Measurements from ENCODE around the gene MAGI2. TPM values are rescaled to one million over a fixed set of nuclear protein-coding genes. Genes with fewer than 3 reads are reported as not detected.

Gene MAGI2
- total and polyA plus RNA-seq, 2 of the 13 experiments (the other 11 are each of a cell fraction or from before 2014, with no cell fraction given), result 1.5 to 3.8 TPM

DNA sequence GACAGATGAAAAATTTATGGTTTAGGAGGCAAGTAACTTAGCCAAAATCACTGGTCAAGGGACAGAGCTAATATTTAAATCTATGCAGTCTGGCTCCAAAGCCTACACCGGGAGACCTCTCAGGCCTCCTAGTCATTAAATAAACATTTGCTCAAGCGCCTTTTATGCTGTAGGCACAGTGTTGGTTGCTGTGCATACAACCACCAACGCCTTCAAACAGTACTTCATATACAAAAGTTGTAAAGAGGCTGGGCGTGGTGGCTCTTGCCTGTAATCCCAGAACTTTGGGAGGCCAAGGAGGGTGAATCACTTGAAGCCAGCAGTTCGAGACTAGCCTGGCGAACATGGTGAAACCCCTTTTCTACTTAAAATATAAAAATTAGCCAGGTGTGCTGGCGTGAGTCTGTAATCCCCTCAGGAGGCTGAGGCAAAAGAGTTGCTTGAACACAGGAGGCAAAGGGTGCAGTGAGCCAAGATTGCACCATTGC lies 159.8 kb downstream of the MAGI2 start (continued):
- TF ChIP-seq, protein P1, sequence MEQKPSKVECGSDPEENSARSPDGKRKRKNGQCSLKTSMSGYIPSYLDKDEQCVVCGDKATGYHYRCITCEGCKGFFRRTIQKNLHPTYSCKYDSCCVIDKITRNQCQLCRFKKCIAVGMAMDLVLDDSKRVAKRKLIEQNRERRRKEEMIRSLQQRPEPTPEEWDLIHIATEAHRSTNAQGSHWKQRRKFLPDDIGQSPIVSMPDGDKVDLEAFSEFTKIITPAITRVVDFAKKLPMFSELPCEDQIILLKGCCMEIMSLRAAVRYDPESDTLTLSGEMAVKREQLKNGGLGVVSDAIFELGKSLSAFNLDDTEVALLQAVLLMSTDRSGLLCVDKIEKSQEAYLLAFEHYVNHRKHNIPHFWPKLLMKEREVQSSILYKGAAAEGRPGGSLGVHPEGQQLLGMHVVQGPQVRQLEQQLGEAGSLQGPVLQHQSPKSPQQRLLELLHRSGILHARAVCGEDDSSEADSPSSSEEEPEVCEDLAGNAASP (CRISPR knock-in tag; IDR thresholded peaks at IDR 0.05; ENCODE audit: borderline replicate concordance), result peak; percentile 34; the same call in 1 of the 2 replicates
- TF ChIP-seq ZNF292 (CRISPR knock-in tag; IDR thresholded peaks at IDR 0.05; ENCODE audit: borderline replicate concordance, low read depth), result no peak
- TF ChIP-seq ZNF777 (CRISPR knock-in tag; IDR thresholded peaks at IDR 0.05), result no peak
- TF ChIP-seq PITX1 (CRISPR knock-in tag; IDR thresholded peaks at IDR 0.05), result peak; percentile 12; the same call in 1 of the 2 replicates
- peak in 1 of 2 experiments; percentile 43; a peak in 1 of 4 replicates for TF ChIP-seq EP300 (IDR thresholded peaks at IDR 0.05; ENCODE audit: low read depth in 2 of 2, low read length in 2 of 2)
- no peak for TF ChIP-seq EP300 (CRISPR knock-in tag; IDR thresholded peaks at IDR 0.05; ENCODE audit: borderline replicate concordance)
- no peak for TF ChIP-seq SSRP1 (CRISPR knock-in tag; IDR thresholded peaks at IDR 0.05)
- TF ChIP-seq, protein P2, sequence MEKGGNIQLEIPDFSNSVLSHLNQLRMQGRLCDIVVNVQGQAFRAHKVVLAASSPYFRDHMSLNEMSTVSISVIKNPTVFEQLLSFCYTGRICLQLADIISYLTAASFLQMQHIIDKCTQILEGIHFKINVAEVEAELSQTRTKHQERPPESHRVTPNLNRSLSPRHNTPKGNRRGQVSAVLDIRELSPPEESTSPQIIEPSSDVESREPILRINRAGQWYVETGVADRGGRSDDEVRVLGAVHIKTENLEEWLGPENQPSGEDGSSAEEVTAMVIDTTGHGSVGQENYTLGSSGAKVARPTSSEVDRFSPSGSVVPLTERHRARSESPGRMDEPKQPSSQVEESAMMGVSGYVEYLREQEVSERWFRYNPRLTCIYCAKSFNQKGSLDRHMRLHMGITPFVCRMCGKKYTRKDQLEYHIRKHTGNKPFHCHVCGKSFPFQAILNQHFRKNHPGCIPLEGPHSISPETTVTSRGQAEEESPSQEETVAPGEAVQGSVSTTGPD (CRISPR knock-in tag; IDR thresholded peaks at IDR 0.05), result peak; percentile 80
- no peak for TF ChIP-seq FOXP1 (IDR thresholded peaks at IDR 0.05)
- TF ChIP-seq FOXP1 (CRISPR knock-in tag; IDR thresholded peaks at IDR 0.05), result 0 out of 2 replicates have a peak, but pooled peaks have one; percentile 38
- no peak for TF ChIP-seq NONO (IDR thresholded peaks at IDR 0.05)
- TF ChIP-seq NONO (CRISPR knock-in tag; conservative IDR thresholded peaks at IDR 0.05), result no peak
- peak; percentile 53 for TF ChIP-seq TCF7 (IDR thresholded peaks at IDR 0.05; ENCODE audit: low read depth)
- no peak for TF ChIP-seq REL (CRISPR knock-in tag; conservative IDR thresholded peaks at IDR 0.05)
- peak; percentile 32; the same call in 1 of the 2 replicates for TF ChIP-seq SALL1 (CRISPR knock-in tag; IDR thresholded peaks at IDR 0.05)
- no peak for TF ChIP-seq YEATS2 (CRISPR knock-in tag; IDR thresholded peaks at IDR 0.05; ENCODE audit: borderline replicate concordance)
- 0 out of 2 replicates have a peak, but pooled peaks have one; percentile 53 for TF ChIP-seq ZNF503 (CRISPR knock-in tag; IDR thresholded peaks at IDR 0.05)
- no peak for TF ChIP-seq JDP2 (CRISPR knock-in tag; IDR thresholded peaks at IDR 0.05; ENCODE audit: borderline replicate concordance)
- TF ChIP-seq MTA3 (CRISPR knock-in tag; IDR thresholded peaks at IDR 0.05), result no peak
- peak; percentile 57; the same call in 1 of the 2 replicates for TF ChIP-seq EHMT2 (IDR thresholded peaks at IDR 0.05; ENCODE audit: borderline replicate concordance, low read depth, low read length)
- TF ChIP-seq, protein P3, sequence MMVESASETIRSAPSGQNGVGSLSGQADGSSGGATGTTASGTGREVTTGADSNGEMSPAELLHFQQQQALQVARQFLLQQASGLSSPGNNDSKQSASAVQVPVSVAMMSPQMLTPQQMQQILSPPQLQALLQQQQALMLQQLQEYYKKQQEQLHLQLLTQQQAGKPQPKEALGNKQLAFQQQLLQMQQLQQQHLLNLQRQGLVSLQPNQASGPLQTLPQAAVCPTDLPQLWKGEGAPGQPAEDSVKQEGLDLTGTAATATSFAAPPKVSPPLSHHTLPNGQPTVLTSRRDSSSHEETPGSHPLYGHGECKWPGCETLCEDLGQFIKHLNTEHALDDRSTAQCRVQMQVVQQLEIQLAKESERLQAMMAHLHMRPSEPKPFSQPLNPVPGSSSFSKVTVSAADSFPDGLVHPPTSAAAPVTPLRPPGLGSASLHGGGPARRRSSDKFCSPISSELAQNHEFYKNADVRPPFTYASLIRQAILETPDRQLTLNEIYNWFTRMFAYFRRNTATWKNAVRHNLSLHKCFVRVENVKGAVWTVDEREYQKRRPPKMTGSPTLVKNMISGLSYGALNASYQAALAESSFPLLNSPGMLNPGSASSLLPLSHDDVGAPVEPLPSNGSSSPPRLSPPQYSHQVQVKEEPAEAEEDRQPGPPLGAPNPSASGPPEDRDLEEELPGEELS (CRISPR knock-in tag; IDR thresholded peaks at IDR 0.05), result peak; percentile 49
- no peak for TF ChIP-seq RBFOX2 (IDR thresholded peaks at IDR 0.05; ENCODE audit: low read depth, low read length)
- TF ChIP-seq RELA (CRISPR knock-in tag; IDR thresholded peaks at IDR 0.05), result no peak
- TF ChIP-seq MZF1 (CRISPR knock-in tag; IDR thresholded peaks at IDR 0.05; ENCODE audit: borderline replicate concordance), result no peak
